ENCODE measurements around the gene SNX7.

Gene SNX7

DNA sequence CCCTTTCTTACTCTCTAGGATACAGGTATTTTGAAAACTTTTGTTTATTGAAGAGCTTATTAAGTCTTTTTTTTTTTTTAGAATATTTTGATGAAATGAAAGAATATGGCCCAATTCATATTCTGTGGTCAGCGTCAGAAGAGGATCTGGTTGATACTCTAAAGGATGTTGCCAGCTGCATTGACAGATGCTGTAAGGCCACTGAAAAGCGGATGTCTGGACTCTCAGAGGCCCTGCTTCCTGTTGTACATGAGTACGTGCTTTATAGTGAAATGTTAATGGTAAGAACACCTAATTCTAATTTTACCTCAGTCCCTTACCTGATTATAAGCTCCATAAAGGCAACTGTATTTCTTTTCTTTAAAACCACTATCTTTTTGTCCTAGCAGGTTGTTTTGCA, 37.1 kb downstream of the SNX7 start:
- no peak for DNase-seq

DNA sequence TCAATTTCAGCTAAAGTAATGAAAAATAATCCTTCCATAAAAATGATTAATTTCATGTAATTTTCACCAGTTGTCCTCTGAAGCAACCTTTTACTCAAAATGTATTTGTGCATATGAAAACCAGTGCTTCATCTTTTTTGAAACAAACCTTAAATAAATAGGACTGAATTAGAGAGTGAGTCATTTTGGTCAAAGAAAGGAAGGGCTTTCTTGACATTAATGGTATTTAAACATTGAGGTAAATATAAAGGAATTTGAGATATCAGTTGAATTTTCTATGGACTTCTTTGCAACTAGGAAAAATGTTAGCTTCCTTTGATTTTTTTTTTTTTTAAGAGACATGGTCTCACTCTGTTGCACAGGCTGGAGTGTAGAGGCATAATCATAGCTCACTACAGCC, 38.7 kb downstream of the SNX7 start:
- no peak for DNase-seq

DNA sequence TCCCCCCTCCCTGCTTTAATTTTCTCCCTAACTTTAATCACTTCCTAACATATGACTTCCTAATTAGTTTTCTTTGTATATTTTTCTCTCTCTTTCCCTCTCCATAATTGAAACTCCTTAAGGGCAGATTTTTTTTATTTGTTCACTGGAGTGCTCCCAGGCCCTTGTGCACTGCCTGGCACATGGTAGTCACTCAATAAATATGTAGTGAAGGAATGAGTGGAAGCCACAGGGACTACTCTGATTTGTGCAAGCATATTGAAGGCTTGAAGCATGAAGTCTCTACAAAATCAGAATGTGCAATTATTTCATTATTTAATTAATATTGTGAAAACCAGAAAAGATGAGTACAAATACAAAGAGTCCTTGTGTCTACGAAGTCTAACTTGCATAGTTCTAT, 41.5 kb downstream of the SNX7 start:
- no peak for DNase-seq

DNA sequence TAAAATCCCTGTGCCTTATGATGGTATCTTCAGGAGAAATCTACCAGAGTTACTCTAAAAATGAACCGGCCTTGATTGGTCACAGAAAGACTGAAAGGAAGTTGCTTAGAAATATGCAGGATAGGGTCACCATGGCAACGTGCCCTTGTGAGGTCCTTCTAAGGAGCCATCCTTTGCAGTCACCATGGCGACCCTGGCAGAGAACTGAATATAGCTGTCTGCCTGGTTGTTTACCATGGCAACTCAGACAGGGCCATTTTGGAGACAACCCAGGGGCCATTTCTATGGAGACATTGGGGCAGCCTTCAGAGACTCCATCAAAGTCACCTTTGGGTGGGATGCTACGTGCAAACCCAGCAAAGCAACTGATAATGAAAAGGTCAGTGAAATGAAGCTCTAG, 43.0 kb downstream of the SNX7 start:
- DNase-seq = no peak

DNA sequence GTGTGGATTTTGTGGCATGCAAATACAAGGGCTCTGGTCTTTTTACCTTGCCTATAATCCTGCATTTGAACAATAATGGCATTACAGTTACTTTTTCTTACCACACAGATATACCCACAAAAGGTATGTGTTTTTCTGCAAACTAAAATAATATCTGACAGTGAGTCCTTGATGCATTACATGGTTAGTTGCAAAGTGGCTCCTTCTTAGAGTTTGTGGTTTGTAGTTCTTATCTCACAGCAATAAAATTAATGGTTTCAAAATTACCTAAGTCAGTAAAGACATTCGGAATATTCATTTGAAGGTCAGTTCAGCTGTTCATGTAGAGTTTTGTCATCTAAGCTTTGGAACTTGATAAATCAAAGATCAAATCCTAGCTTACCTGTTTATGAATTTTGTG, 43.5 kb downstream of the SNX7 start:
- DNase-seq = no peak

DNA sequence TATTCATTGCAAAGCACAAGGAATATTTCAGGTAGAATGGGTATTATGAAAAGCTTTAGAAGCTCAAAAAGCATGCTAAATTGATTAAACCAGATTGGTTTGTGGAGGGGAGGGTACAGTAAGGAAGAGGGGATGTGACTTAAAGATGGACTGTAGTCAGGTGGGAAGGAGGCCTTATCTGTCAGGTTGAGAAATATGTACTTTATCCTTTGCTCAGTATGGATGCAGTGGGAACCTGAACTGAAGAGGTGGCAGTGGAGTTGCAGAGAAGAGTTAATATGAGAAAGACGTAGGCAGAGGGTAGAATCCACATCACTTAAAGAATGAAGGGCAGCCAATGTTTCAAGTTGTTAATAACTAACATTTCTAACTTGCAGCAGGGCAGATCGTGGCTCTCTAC, 44.1 kb downstream of the SNX7 start:
- no peak for DNase-seq

DNA sequence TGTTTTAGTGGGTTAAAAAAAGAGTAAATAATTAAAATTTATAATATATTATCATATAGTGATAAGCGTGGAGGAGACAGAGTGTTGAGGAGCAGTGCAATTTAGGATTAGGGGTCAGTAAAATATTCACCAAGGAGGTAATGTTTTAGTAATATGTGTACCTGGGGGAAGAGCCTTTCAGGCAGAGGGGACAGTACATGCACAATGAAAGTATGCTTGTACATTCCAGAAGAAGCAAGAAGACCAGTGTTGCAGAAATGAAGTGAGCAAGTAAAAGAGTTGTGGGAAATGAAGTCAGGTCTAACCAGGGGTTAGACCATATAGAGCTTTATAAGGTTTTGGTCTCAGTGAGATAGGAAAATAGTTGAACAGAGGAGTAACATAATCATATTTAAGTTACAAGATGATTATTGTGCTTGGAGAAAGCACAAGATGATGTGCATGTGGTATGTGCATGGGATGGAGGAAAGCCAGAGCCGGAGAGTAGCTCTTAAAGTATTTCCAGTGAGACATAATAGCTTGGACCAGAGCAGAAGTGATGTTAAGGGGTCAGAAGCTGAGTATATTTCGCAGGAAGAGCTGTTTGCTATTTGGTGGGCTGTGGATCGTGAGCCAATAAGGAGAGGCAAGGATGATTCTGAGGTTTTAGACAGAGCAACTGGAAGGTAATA, 44.8 kb downstream of the SNX7 start:
- no peak for DNase-seq

DNA sequence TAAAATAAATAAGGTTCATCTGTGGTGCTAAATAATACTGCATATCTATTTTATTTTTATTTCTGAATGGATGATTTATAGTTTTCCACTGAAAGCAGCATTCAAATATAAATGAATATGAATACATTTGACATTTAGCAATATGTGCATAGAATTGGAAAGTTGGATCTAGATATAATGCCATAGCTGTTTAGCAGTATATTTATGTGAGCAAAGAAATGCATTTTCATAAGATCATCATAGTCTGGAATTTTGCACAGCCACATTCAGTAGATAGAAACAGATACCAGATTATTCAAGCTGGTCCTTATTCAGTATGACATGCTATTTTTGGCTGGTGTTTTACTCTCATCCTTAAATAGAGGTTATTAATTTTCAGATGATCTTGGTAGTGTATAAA, 46.0 kb downstream of the SNX7 start:
- DNase-seq = no peak

DNA sequence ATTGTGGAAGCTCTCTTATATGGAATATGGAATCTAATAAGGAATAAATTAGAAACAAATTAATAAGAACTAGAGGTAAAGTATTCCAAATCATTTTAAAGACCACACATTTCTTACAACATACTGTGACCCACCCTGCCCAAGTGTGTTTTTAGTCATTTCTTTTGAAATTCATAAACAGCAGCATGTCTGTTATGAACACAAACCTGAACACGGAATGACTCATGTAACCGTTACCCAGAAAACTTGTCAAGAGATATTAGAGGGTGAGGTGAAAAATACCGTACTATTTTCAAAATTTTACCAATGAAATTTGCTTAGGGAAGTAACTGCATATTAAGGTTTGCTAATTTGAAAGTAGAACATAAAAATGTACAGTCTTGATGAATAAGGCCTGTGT, 48.4 kb downstream of the SNX7 start:
- no peak for DNase-seq

DNA sequence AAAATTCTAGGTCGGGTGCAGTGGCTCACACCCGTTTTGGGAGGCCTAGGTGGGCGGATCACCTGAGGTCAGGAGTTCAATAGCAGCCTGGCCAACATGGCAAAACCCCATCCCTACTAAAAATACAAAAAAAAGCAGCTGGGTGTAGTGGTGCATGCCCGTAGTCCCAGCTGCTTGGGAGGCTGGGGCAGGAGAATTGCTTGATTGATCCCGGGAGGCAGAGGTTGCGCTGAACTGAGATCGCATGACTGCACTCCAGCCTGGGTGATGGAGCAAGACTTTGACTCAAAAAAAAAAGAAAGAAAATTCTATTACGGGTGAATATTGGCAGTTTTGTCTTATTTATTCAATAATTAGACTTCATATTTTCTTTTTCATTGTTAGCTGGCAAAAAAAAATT, 62.1 kb downstream of the SNX7 start:
- no peak for DNase-seq

DNA sequence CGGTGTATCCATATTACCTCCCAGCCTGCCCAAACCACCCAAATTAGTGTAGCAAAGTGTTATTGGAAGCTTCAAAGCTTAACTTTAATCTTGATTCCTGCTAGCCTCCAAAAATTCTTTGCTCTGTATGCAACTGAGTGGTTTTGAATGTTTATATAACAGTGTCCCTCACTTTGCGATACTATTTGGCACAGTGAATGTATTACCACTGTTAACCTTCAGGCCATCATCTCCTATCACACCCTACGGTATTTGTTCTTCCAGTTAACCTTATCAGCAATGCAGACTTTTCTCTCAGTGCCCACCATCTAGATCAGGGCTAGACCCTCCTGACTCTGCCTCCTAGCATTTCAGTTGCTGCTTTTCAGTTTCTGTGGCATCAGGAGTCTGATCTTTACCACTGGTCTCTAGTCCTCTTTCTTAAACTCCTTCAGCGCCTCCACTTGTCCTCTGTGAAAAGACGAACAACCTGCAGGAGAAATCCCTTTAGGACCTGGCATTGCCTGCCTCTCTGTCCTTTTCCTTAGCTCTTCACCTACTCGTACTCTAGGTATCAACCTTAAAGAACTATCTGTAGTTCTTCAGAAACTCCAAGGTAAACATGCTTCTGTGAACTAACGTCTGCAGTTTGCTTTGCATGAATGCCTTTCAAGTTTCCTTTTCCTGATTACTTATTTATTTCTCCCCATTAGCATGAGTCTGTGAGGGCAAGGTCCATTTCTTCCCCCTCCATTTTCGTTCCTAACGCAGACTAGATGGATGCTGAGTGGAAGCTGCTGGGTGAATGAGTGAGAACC, 71.7 kb downstream of the SNX7 start:
- DNase-seq = no peak

DNA sequence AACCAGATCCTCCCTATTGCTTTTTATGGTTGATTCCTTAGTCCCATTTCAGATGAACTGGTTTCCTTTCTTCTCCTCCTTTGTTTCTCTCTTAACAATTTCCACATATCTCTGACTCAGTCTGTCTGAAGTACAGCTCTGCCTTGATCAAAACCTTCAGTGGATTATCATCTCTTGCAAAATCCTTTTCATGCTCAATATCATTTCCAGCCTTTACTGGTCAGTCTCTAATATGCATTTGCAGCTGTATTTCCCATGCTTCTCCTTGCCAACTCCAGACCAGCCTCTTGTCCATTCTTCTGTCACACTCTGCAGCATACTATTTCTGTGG, 72.2 kb downstream of the SNX7 start:
- no peak for DNase-seq

DNA sequence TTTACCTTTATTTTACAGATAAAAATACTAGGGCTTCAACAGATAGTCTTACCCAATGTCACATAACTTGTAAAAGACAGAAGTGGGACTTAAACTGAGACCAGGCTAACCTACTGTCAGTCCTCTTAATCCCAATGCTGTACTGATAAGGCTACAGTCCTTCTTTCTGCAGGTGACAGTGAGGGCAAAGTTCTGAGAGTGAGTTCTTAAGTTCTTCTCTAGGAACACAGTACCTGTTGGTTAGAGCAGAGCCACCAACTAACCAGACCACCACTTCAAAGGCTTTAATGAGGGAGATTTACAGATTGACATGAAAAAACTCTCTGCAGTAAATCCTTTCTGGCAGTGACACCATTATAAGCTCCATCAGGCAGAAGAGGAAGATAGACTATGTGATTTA, 74.2 kb downstream of the SNX7 start:
- DNase-seq = no peak

DNA sequence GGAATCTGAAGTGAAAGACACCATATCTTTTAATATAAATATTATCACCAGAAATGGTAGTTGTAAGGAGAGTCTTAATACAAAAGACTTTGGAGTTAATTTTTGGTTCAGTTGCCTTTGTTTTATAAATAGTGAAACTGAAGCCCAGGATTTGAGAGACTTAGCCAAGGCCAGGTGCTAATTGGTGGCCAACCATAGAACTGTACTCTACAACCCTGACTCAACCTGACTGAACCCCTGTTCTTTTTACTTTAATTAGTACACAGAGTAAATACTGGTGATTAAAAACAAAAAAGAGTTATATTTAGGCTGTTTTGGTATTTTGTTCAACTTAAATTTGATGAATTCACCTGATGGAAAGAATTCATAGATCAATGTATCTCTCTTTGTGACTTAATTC, 76.3 kb downstream of the SNX7 start:
- DNase-seq = no peak

DNA sequence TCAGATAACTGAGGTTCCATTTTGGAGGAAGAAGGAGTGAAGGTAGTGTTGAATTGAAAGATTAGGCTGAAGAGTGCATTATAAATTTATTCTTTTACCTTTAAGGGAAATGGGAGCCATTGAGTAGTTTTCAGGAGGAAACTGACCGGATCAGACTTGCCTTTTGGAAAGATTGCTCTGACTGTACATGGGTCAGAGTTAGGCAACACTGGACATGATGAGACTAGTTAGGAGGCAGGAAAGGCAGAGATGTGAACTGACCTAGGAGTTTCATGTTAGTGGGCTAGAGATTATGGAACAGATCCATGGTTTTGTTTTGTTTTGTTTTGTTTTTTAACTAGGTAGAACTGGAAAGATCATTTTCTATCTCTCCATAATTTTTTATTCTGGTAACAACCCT, 78.2 kb downstream of the SNX7 start:
- no peak for DNase-seq

DNA sequence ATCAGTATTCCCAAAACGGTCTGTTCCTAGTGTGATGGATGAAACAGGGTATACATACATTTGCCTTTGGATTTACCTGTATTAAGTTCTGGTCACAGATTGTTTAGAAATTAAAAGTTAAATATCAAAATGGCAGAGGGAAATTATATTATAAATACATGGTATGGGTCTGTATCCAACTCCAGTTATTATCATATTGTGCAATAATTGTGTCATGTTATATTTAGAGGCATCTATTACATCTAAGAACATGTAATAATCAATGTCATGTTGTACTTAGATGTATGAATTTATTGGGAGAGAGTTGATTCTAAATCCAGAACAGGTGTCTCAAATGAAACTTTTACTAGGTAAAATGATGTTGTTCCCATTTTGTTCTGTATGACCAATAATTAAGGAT, 79.6 kb downstream of the SNX7 start:
- no peak for DNase-seq

DNA sequence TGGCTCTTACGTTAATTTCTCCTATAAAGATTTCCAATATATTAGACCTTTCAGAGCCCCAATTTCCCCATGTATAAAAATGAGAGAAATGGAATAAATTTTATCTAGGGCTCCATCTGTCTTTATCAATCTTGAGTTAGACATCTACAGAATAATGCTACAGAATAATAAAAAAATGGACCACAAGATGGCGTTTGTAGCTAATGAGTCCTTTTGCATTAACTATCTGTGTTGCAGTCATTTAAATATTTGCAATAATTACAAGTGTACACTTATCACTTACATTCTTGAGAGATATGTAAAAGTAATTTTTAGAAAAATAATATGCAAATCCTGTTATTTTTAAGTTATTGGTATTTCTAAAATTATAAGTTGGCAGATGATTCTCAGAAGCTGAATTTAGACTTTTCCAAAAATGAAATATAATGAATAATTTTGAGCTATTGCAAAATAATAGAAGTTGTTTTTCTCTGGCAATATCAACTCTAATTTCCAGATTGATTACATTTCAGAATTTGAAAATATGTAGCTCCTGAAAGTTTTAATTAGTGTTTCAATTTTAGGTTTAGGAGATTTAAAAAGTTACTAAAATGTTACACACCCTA, 87.7 kb downstream of the SNX7 start:
- DNase-seq = no peak

DNA sequence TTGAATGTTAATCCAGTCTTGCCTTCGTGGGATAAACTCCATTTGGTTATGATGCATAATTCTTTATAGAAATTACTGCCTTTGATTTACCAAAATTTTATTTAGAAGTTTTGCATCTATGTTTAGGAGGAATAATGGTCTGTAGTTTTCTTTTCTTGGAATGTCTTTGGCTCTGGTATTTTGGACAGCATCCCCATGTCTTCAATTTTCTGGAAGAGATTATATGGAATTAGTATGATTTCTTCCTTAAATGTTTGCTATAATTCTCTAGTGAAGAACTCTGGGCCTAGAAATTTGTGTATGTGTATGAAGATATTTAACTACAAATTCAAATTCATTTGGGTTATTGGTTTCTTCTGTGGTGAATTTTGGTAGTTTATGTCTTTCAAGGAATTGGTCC, 92.7 kb downstream of the SNX7 start:
- DNase-seq = no peak

DNA sequence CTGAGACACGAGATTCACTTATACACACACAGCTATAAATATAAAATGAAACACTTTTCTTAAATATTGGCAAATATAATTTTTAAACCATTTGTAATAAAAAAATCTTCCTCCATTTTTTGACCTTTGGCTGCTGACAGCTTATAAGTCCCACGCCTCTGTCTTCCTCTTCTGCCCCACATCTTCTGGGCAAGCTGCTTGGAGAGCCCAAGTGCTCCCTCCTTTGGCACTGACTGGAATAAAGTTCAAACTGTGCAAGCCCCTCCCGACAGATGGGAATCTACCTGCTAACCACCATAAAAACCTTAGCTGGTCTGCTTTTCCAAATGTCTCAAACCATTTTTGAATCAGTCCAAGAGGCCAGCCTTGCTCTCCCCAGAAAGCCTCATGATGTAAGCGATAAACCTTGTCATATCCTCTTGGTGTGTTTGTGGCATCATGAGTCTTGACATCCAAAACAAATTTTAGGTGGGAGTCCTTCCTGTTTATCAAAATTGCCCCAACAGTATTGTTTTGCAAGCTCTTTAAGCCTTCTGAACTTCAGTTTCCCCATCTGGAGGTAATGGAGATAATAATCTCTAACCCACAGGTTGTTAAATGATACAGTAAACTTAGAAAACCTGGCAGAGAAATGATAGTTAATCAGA, 99.8 kb downstream of the SNX7 start:
- no peak for DNase-seq

DNA sequence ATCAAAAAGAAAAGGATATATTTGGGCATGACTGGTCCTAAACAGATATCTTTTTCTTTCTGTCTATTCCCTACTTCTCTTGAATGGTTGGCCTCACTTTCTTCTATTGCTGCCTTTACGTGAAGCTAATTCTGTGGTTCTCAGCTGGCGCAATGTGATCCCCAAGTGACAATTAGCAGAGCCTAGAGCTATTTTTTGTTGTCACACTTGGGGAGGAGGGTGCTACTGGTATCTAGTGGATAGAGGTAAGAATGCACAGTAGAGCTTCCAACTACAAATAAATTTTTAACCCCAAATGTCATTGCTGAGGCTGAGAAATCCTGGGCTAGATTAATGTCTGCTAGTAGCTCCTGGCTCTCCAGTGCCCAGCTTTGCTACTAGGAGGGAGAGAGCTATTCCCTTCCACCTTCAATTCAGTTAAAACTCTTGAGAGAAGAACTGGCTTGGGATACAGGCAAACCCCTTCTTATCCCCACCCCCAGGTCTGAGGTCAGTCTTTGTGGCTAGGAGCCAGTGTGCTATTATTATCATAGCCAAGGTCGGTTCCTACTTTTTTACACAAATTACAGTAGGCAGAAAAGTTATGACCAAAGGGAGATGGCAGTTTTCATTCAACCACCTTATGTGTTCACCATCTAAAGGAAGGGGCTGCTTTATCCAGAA, 102.1 kb downstream of the SNX7 start:
- no peak for DNase-seq

DNA sequence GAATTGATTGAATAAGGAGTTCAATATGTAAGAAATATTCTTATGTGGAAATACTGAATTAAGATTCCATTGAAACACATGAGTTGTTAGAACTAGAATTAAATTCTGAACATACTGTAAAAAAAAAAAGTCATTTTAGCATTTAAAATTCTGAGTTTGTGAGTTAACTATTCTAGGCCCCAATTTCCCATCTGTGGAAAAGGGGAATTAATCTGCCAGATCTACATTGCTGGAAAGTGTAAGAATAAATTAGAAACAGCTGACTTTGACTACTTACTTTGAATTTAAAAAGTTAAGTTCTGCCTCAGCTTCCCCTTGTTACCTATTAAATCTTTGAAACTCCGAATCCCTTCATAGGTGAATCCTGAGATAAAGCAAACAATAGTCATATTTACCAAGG, 103.0 kb downstream of the SNX7 start:
- no peak for DNase-seq

DNA sequence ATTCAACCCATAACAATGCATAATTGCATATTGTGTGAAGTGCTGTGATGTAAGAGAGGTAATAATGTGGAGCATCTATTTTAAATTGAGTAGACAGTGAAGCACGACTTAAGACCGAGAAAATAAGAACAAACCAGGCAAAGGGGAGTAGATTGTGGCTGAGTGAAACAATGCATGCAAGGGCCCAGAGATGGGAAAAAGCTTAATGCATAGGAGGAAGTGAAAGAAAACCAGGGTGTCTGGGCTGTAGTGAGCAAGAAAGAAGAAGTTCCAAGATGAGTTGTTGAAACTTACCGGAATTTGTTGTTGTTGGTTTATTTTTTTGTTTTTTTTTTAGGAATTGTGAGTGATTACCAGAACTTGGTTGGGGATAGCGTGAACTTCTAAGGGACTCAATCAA, 104.7 kb downstream of the SNX7 start:
- no peak for DNase-seq

DNA sequence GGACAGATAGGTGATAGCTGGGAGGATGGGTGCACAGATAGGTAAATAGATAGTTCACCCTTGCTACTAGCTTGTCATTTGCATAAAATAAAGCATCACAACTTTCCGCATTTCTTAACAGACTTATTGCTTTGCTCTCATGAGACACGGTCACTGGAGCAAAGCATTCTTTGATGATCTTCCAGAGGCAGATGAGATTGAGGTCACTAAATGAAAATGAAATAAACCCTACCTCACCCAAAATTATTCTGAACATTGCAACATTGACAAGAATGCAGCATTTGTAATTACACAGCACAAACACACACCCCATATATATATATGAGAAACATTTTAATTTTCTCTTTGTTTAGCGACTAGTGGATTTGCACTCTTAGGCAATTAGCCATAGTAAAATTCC, 107.6 kb downstream of the SNX7 start:
- no peak for DNase-seq

DNA sequence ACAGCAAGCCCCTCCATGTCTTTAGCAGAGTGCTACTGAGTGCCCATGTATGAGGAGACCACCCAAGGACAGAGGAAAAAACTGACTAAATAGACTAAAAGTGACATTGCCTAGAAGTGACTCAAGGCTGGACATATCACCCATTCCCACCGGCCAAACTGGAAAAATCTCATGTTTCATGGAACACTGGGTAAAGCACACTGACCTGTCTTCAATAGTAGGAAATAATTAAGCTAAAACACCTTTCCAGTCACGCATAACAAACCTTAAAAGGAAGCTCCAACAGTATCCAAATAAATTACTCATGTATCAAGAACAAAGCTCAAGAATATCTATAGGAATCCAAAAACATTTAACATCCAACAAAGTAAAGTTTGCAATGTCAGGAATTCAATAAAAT, 120.4 kb downstream of the SNX7 start:
- no peak for DNase-seq
